Measurements from ENCODE around the gene FKTN.

FKTN gene

DNA sequence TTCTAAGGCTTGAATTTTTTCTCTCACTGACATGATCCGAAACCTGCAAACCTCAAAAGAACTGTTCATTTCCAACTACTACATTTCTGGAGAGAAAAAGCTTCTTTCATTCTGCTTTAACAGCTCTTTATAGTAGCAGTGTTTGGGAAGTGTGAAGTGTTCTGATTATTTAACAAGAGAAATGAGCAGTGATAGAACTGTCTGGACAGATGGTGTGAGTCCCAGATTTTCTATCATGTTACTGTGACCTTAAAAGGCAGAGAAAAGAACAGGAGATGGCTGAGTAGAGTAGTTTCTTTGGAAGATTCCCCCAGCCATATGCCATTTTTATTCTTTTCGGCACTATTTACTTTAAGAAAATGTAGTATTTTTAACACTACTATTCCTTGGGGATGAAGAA is 63.1 kb downstream of the FKTN start:
- H3K4me3 ChIP-seq (ENCODE audit: low read length): no peak overlapping the region
- DNase-seq (ENCODE audit: low read depth, low spot score): no peak

DNA sequence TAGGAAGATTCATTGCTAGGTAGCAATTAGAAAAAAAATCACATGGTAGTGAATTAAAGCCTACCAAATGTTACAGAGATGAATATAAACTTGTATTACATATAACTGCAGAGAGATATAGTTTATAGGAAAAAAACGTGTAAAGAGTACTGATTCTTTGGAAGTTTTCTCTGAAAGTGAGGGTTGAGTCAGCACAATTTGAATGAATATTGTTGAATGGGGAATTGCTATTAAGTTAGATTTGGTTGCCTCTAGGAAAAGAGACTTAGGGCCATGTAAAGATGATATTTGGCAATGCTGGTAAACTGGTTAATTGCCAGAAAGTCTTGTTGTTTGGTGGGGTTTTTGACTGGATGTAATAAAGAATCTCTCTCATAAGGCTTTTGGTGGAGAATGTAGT is 67.2 kb downstream of the FKTN start:
- H3K4me3 ChIP-seq (ENCODE audit: low read length): no peak overlapping the region
- no peak for DNase-seq (ENCODE audit: low read depth, low spot score)

DNA sequence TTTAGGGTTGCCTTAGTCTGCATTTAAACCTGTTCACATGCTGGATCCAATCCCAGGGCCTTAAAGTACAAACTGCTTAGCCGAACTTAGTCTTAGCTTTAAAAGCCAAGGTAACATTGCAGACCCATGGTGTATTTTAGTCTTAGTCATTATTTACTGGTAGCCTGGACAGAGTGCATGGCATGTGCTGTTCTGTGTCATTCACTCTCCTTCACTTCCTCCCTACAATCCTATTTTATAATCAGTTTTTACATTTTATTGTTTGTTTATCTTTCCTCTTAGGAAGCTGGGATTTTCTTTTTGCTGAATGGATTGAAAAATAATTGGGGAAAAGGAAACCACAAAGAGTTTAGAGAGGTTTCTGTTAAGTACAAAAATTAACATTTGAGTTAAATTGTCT is 74.9 kb downstream of the FKTN start:
- no peak for DNase-seq (ENCODE audit: low read depth, low spot score)
- no peak overlapping the region for H3K4me3 ChIP-seq (ENCODE audit: low read length)

DNA sequence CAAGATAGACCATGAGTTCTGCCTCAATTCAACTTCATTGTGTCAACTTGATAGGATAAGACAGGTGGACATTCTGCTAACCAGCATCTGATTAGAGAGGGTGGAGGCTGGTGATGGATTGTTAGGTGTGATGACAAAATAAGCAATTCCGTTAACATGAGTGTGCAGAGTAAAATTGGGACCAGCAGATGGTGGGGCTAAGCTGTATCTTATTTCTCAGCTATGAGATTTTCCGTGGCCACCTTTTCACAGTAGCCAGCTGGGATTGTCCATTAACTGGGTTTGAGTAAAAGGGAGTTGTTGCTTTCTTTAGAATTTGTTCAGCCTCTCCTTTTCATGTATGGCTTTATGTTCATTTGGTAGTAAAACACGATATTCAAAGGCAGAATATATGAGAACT is 75.5 kb downstream of the FKTN start:
- H3K4me3 ChIP-seq (ENCODE audit: low read length): no peak overlapping the region
- no peak for DNase-seq (ENCODE audit: low read depth, low spot score)

DNA sequence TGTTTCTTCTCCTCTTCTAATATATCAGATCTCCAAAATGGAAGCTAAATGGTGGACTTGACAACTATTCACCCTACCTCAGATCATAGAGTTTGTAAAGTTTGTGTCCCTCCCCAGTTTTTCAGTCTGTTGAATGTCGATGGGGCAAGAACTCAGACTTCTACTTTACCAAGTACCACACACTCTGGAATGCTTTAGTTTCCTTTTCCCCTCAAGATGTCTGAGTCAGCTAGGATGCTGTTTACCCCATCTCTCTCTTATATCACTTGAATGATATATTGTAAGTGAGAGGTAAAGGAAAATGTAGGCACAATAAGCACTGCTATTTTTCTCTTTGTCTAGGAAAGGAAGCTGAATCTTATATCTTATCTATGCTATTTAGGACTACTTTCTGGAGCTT is 78.4 kb downstream of the FKTN start:
- no peak for DNase-seq (ENCODE audit: low read depth, low spot score)
- no peak overlapping the region for H3K4me3 ChIP-seq (ENCODE audit: low read length)

DNA sequence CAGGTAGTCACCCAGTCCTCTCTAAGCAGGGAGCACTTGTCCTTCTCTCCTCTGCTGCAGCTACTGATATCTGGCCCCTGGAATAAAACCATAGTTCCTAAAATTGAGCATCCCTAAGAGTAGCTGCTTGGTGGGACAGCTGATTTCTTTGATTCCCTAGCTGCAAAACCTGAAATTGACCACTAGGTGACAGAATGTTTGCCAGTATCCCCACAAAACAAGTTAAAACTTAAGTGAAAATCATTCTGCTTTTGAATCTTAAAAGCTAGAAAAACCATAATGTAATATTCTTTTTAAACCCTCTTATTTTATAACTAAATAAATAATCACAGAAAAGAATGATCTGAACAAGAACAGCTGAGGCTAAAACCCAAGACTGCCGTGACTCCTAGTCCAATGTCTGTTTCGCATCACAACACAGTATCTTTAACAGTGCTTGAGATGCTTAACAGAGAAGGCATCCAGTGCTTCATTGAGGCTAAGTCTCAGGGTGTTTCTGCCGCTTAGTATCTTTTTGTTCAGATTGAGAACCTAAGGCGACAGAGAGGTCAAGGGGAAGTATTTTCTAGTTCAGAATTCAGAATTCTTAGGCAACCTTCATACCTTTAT is 80.0 kb downstream of the FKTN start:
- no peak overlapping the region for H3K4me3 ChIP-seq (ENCODE audit: low read length)
- no peak for DNase-seq (ENCODE audit: low read depth, low spot score)

DNA sequence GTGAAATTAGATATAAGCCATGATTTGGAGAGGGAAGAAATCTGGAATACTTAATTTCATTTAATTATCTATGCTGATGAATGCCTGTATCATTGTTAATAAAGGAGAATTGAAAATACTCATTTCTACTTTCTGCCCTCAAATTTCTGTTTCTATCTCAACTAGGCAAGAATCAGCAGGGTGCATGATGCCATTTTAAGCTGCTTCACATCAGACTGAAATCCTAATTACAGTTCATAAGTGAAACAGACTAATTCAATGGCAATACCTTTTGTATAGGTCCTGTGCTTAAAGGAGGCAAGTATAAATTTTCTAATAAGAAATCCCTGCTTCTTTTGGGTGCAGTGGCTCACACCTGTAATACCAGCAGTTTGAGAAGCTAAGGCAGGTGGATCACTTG is 82.0 kb downstream of the FKTN start:
- H3K4me3 ChIP-seq (ENCODE audit: low read length): no peak overlapping the region
- no peak for DNase-seq (ENCODE audit: low read depth, low spot score)

DNA sequence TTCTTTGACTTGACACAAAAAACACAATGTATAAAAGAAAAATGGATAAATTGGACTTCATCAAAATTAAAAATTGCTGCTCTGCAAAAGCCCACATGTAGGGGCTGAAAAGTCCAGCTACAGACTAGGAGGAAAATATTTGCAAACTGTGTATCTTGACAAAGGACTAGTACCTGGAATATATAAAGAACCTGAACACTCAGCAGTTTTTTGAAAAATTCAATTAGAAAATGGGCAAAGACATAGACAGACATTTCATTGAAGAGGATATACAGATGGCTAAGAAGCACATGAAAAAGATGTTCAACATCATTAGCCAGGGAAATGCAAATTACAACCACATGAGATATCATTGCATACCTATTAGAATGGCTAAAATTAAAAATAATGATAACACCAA is 85.9 kb downstream of the FKTN start:
- no peak overlapping the region for H3K4me3 ChIP-seq (ENCODE audit: low read length)
- DNase-seq (ENCODE audit: low read depth, low spot score): no peak

DNA sequence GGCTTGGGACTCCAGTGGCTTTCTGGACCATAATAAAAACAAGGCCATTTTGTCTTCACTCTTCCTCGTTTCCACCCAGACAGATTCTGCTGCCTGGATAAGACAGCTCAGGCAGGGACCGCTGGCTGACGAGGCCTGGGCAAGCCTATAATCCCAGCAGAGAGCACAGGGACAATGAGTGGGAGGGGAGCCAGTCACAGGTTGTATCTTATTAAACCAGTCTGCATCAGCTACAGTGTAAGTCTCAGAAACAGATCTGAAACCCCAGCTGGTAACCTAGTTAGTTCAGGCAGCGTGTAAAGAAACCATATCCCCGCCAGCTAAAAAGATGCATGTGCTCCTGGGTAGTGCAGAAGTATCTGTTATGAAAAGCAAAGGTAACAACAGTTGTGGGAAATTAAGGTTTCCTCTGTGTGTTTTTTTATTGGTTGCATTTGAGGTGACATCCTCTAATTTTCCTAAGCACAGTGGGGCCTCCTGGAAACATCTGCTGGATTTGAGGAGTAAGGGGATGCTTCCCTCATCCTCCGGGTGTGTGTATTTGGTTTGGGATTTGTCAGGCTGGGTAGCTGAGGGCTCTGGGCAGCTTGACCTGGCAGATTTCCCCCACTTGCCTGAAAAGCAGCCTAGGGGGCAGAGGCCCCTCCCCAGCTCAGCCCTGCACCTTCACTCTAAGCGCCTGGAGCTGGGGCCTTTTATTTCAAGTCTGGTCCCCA is 89.1 kb downstream of the FKTN start:
- no peak for DNase-seq (ENCODE audit: low read depth, low spot score)
- H3K4me3 ChIP-seq (ENCODE audit: low read length): no peak overlapping the region

DNA sequence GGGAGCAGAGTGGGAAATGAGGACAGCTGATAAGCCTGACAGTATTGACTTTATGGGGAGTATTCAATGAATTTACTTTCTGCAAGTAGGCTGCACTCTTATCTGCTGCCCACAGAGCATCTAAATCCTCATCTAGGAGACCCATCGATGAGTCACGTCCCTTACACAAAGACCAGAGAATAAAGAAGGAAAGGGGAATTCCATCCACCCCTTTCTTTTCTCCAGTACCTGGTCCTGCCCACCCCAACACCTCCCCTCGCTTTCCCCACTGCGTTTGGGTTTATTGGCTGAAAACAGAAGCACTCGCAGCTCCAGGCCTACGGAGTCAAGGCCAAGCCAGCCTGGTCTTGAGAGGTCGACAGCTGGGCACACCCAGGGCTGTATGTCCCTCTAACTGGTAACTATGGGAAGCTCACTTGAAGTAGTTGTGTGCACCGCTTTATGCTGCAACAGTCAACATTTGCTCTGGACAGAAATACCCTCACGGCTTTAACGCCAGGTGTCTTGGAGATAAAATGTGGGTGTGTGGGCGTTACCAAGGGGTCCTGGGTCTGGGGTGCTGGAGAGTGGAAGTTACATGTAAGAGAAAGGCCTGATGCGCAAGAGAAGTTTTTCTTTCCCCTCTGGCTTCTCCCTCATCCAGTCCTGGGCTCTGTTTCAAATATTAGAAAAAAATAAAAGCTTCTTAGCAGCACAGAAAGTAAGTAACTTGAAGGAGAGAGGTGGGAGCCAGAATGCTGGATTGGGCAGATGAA is 89.8 kb downstream of the FKTN start:
- DNase-seq (ENCODE audit: low read depth, low spot score): no peak
- H3K4me3 ChIP-seq (ENCODE audit: low read length): no peak overlapping the region

DNA sequence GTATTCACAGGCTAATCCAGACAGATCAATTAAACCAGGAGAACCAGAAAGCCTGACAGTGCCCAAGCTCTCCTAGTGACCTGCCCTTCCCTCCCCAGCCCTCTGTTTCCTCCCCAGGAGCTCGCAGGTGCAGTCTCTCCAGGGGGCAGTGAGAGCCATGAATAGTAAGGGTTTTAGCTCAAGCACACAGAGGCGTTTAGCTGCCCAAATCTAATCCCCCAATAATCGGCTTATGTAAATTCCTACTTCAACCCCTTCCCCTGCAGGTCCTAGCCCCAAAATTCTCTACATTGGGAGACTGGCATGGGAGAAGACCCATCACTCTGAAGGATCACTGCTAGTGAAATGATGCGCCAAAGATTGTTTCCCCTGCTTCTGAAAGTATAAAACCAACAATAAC is 93.9 kb downstream of the FKTN start:
- no peak for DNase-seq (ENCODE audit: low read depth, low spot score)
- no peak overlapping the region for H3K4me3 ChIP-seq (ENCODE audit: low read length)

DNA sequence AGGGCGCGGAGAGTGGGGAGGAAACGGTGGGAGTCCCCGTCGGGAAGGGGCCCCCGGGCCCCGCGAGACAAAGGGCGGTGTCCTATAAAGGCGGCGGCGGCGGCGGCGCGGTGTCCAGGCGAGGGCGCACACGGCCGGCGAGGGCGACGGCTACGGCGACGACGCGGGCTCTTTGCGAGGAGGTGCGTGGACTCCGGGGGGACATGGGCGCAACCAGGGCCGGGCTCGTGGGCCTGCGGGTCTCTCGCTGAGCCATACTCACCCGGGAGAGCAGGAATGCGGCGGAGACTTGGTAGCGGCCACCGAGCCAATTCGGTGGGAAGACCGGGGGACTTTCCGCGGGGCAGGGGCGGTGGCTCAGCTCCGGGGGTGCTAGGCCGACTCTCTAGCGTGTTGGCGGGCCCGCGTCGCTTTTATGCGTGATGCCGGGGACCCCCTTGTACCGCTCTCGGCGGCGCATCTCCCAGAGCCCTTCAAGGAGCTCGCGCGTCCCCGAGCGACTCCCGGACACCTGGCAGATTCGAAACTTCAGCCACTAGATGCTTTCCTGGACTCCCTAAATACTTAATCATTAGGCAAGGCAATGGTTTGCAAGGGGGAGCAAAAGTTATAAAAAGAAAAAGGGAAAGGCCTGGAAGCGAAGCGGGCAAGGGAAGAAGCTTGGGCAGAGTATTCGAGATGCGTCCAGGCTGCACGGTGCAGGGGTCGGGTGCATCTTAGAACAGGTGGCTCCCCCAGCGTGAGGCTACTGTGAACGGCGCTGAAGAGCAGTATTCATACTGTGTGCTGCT is 98.4 kb downstream of the FKTN start:
- no peak overlapping the region for H3K4me3 ChIP-seq (ENCODE audit: low read length)

DNA sequence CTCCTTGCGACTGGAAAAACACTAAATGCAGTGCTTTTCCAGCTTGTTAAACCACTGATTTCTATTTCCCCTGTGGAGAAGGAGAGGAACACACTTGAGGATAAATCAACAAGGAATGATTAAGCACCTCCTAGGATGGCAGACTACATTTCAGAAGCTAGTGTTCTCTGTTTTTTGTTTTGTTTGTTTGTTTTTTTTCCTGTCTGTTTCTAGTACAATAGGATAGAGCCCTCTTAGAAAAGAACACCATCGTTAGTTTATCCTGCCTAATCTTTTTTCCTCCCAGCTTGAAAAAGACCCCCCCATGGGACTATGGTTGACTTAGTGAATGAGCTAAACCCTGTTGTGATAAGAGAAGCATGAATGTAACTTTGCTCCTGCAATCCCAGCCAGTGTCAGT is 100.4 kb downstream of the FKTN start:
- no peak for DNase-seq (ENCODE audit: low read depth, low spot score)
- H3K4me3 ChIP-seq (ENCODE audit: low read length): no peak overlapping the region

More for the DNA sequence above, 98.4 kb downstream of the FKTN start:
- no peak for DNase-seq (ENCODE audit: low read depth, low spot score)

DNA sequence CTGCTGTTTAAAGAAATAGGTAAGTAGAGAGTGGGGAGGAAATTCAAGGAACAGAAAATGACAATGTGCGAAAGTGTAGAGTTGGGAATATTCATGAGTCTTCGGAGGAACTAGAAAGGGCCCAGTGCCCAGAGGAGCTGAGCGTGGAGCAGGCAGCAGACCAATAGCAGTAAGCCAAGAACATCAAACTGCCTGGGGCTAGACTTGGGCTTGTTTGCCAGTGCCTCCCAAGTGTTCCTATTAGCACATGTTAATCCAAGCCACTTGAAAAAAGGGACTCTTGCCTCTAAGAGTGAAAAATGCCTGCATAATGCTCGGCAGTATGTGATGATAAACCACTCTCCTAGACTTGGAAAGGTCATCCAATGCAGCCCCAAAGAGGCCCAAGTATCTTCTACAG is 103.1 kb downstream of the FKTN start:
- no peak for DNase-seq (ENCODE audit: low read depth, low spot score)
- H3K4me3 ChIP-seq (ENCODE audit: low read length): no peak overlapping the region

DNA sequence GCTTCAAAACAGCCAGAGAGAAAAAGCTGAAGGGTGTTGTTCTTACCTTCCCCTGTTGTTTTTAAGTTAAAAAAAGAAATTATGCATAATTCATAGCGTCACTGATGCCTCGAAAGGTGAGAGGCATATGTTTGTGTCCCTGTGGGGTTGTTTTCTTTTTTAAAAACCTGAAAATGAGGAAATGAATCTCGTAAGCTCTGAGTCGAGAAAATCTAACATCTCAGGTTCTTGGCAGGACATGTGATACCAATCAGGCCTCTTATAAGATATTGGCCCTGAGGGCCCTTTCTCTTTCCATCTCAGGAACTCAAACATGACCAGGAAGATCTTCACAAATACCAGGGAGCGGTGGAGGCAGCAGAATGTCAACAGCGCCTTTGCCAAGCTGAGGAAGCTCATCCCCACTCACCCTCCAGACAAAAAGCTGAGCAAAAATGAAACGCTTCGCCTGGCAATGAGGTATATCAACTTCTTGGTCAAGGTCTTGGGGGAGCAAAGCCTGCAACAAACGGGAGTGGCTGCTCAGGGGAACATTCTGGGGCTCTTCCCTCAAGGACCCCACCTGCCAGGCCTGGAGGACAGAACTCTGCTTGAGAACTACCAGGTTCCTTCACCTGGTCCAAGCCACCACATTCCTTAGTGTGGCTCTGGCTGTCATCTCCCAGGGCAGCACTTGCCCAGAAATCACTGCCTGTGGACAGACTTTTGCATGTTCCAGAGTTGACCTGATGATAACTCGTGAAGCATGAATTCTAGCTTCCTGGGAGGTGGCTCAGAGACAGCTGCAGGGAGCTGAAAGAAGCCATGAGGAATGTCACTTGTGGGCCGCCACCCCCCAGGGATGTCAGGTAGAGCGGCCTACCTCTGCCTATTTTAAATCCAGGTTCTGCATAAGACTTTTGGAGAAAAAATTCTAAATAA is 104.5 kb downstream of the FKTN start, which contains the start of gene TAL2:
TAL2 (plus strand) TSS at position 274 of the 921 bp plus-strand sequence; CDS start at position 314, 40 bp downstream.
- H3K4me3 ChIP-seq (ENCODE audit: low read length): no peak within 1 kb of the TSS
- DNase-seq (ENCODE audit: low read depth, low spot score): no peak

DNA sequence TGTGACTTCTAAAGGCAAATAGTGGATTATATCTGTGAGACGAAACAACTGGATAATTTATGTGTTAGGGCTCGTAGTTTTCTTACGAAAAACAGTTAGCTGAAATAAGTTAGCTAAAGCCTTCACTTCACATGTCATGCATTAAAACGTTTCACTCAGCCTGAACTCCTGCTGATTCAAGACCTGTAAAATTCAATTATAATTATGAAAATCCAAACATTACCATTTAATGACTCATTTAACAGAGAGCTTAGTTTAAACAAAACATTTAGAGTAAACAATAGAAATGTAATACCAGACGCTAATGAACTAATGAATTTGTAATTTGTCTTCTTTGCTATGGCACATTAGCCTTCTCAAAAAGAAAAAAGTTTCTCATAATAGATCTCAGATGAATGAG is 106.0 kb downstream of the FKTN start:
- H3K4me3 ChIP-seq (ENCODE audit: low read length): no peak overlapping the region
- DNase-seq (ENCODE audit: low read depth, low spot score): no peak

DNA sequence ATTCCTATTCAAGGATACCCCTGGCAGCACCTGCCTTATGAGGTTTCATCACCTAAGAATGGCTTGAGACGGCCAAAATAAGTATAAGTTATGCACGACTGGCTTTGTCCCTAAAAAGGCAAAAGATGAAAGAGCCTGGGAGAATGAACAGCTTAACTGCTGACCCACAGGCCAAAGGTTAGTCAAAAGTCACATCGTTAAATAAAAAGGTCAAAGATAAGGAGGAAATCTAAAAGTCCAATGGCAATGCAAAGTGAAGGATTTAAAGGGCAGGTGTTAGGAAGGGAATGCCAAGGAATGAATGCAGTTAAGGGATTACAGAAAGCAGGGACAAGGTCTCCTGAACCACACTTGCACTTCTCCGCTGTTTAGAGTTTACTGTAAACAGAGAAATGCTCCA is 109.9 kb downstream of the FKTN start:
- no peak for DNase-seq (ENCODE audit: low read depth, low spot score)
- no peak overlapping the region for H3K4me3 ChIP-seq (ENCODE audit: low read length)

DNA sequence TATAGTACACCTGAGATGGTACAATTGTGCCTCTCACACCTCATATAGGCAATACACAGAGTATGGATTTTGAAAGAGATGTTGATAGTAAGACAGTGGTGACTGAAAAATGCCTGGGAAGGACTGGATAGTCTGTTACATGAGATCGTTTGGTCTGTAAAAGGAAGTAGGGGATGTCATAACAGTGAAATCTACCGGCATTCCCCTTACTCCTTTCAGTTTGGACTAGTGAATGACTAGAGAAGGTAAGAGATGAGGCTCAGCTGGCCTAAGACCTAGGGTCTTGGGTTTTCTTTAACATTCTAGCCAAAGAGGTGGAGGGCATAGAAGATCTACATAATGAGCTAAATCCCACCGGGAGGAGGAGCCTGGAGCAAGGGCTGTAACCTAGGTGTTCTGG is 112.4 kb downstream of the FKTN start:
- no peak overlapping the region for H3K4me3 ChIP-seq (ENCODE audit: low read length)
- DNase-seq (ENCODE audit: low read depth, low spot score): no peak

DNA sequence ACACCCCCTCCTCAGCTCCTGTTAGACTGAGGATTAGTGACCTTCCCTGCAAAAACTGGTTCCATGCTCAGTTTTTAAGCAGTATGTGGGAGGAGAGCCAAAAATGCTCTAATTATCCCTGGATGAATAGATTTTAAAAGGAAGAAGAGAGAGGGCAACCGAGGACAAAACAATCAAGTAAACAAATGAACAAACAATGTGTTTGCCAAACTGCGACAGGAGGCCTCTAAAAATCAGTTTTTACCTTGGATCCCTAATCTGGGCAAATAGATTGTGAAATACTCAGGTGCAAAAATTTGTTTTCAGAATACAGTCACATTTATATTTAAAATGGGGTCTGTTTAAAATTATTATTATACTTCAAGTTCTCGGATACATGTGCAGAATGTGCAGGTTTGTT is 112.8 kb downstream of the FKTN start:
- no peak overlapping the region for H3K4me3 ChIP-seq (ENCODE audit: low read length)
- DNase-seq (ENCODE audit: low read depth, low spot score): no peak
